ENCODE measurements around the gene BCAS1.

- TF ChIP-seq CTCF (IDR thresholded peaks at IDR 0.05; ENCODE audit: low read length), result no peak
- no peak for TF ChIP-seq EZH2 (IDR thresholded peaks at IDR 0.05; ENCODE audit: borderline replicate concordance, low read length)
Measured at GRCh38 chr20:53933232-53933846, 137.1 kb downstream of the BCAS1 start.
